ENCODE measurements around the gene MAD2L1BP.

Gene MAD2L1BP

DNA sequence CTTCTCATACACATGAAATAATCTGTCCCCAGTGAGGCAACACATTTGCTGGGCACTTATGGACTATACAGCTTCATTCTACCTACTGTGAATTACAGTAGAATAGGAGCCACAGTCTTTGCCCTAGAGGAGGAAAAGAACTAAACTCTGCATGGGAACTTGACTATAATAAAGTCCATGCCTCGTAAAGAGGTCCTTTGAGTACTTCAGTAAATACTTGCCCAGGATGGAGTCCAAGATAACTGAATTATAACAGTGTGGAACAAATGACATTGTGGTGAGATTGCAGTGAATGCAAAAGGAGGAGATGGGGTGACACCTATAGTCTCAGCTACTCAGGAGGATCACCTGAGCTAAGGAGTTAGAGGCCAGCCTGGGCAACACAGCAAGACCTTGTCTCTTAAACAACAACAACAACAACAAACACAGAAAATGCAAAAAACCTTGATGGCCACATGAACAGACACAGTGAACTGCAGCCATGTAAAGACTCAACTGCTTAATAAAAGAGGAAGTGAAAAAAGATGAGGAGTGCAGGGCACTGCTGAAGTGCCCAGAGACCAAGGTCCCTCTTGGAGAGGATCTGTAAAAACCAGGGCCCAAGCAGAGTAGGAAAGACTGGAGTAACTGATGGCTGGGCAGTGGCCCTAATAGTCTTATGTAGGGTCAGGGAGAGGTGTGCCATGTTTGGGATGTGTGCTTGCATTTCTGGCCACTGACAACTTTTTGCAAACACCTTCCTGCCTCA, 48.2 kb downstream of the MAD2L1BP start:
- no peak for DNase-seq

DNA sequence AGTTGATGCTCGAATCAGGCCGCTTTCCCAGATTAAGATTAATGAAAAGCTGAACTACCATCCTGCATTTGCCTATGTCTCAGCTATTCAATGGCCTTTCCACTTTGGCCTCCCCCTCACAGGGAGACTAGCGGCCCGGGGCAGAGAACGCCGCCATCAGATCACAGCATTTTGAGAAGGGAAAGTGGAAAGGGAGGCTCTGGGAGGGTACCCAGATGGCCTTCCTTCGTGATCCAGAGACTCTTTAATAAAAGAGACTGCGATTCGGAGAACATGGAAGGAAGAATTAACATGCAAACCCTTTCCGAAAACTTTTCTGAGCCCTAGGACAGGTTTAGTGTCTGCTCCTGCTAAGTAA, 51.4 kb downstream of the MAD2L1BP start:
- no peak for DNase-seq

DNA sequence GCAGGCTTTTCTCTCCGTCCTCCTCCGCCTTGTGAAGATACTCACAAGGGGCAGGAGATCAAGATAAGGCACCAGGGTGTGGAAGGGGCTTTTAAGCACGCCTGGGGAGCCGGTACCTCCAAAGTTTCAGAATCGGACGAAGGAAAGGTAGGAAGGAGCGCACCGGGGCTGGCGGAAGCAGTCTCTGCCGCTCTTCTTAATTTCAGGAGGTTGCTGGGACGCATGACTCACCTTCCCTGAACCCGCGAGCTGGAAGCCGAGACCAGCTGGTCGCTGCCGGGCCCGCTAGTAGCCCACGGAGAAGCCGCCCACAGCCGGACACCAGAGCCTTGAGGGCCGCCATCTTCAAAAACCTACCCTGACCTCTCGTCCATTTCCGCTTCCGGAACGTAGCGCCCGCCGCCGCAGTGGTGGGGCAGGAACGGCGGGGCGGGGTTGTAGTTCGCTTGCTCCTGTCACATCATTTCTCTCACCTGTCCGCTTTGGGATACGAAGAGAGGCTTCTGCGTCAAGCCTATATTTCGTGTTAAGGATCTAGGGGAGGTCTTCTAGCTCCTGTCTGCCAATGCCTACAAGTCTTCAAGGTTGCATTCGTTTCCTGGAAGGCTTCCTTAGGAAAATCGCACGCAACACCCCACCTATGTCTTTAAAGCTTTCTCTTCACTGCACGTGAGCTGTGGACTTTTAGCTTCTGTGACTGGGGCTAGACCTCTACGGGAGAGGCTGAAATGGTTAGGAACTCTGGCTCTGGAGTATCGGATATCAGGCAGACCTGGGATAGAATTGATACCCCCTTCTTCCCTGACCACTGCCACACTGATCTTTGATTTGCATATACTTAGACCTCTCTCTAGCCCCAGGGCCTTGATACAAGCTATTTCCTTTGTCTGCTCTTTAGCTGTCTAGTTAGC, 52.1 kb downstream of the MAD2L1BP start, which contains the start of gene MRPS18A:
Gene MRPS18A (minus strand): TSS at position 355 of the 911 bp plus-strand sequence. CDS start 12 bp downstream, at position 343.
- DNase-seq = peak; percentile 65

DNA sequence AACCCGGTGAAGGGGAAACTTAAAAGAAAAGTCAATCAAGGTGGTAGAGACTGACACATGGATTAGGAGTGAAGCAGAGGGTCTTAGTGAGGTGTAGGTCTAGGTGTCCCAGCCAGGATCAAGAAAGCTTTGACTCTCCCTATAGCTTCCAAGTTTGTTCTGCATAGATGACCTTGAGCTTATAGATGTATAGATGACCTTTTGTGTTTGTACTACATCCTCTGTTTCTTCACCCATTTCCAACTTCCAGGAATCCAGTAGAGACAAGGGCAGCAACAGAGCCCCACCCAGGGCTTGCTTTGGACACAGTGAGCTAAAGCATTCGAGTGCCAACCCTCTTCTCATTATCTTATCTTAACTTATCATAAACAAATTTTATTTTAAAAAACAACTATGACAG, 53.8 kb downstream of the MAD2L1BP start:
- no peak for DNase-seq
